Measurements from ENCODE around the gene SMCO3.

- TF ChIP-seq CEBPB (IDR thresholded peaks at IDR 0.05) (no peak), REST (IDR thresholded peaks at IDR 0.05; ENCODE audit: low read depth) (no peak), TCF12 (IDR thresholded peaks at IDR 0.05; ENCODE audit: low read depth) (no peak), TAF1 (IDR thresholded peaks at IDR 0.05; ENCODE audit: low read depth) (no peak), EP300 (IDR thresholded peaks at IDR 0.05; ENCODE audit: borderline replicate concordance) (no peak), RAD21 (IDR thresholded peaks at IDR 0.05; ENCODE audit: low read depth) (no peak), FOXM1 (IDR thresholded peaks at IDR 0.05; ENCODE audit: borderline replicate concordance, low read depth) (no peak), MAX (IDR thresholded peaks at IDR 0.05) (no peak), EGR1 (IDR thresholded peaks at IDR 0.05) (no peak), CREB1 (IDR thresholded peaks at IDR 0.05; ENCODE audit: low read depth) (no peak), YY1 (IDR thresholded peaks at IDR 0.05; ENCODE audit: low read depth) (no peak), ZBTB7A (IDR thresholded peaks at IDR 0.05; ENCODE audit: low read depth) (no peak), USF1 (IDR thresholded peaks at IDR 0.05) (no peak), TEAD4 (IDR thresholded peaks at IDR 0.05) (no peak)
These were observed 28.3 kb upstream of the SMCO3 start for GRCh38 chr12:14842315-14842714.

Measured in Ishikawa (cell line).